Esophagus squamous epithelium (tissue), 4 donors: ENCODE results near the gene ZMIZ1.

Experiments used
- POLR2A ChIP-seq, 4 donors: fragments of 450-650 bp; IDR thresholded peaks; one replicate each; pipeline ENCODE4 v1.6.1; 2017; ENCODE audit warnings: antibody characterized with exemption in 4 of 4, mild to moderate bottlenecking in 4 of 4, moderate library complexity in 3 of 4
- TF ChIP-seq, protein P1 (sequence below), 6 experiments: fragments of 450-650 bp in 4 of 6; fragments of 200-600 bp in 2 of 6; sonication (generic) in 2 of 6; IDR thresholded peaks; one replicate each; pipeline ENCODE4 v1.5.1; 2016 to 2019; ENCODE audit warnings: antibody characterized with exemption in 6 of 6, mild to moderate bottlenecking in 4 of 6, moderate library complexity in 4 of 6

DNA sequence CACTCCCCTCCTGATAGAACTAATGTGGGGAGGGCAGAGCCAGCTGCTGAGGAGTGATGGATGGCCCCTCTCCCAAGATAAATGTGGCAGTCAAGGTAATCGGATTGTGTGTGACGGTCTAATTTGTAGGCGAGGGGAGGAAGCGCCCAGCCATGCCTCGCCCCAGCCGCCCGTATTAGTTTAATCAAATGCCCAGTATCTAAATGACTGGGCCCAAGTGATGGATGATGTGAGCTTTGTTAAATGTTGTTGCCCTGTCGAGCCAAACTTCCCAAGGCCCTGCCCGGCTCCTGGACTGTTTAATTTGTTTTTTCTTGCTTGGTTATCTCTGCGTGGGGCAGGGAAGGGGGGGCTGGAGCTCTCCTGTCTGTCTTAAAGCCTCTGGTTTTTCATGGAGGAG, 190.1 kb downstream of the ZMIZ1 start:
- TF ChIP-seq POLR2A (IDR thresholded peaks at IDR 0.05): no peak
- TF ChIP-seq, protein P1, sequence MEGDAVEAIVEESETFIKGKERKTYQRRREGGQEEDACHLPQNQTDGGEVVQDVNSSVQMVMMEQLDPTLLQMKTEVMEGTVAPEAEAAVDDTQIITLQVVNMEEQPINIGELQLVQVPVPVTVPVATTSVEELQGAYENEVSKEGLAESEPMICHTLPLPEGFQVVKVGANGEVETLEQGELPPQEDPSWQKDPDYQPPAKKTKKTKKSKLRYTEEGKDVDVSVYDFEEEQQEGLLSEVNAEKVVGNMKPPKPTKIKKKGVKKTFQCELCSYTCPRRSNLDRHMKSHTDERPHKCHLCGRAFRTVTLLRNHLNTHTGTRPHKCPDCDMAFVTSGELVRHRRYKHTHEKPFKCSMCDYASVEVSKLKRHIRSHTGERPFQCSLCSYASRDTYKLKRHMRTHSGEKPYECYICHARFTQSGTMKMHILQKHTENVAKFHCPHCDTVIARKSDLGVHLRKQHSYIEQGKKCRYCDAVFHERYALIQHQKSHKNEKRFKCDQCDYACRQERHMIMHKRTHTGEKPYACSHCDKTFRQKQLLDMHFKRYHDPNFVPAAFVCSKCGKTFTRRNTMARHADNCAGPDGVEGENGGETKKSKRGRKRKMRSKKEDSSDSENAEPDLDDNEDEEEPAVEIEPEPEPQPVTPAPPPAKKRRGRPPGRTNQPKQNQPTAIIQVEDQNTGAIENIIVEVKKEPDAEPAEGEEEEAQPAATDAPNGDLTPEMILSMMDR (IDR thresholded peaks at IDR 0.05): no peak
